ENCODE results near the gene GPAM. TPM values are rescaled to one million over a fixed set of nuclear protein-coding genes. Genes with fewer than 3 reads are reported as not detected.

Gene GPAM, protein sequence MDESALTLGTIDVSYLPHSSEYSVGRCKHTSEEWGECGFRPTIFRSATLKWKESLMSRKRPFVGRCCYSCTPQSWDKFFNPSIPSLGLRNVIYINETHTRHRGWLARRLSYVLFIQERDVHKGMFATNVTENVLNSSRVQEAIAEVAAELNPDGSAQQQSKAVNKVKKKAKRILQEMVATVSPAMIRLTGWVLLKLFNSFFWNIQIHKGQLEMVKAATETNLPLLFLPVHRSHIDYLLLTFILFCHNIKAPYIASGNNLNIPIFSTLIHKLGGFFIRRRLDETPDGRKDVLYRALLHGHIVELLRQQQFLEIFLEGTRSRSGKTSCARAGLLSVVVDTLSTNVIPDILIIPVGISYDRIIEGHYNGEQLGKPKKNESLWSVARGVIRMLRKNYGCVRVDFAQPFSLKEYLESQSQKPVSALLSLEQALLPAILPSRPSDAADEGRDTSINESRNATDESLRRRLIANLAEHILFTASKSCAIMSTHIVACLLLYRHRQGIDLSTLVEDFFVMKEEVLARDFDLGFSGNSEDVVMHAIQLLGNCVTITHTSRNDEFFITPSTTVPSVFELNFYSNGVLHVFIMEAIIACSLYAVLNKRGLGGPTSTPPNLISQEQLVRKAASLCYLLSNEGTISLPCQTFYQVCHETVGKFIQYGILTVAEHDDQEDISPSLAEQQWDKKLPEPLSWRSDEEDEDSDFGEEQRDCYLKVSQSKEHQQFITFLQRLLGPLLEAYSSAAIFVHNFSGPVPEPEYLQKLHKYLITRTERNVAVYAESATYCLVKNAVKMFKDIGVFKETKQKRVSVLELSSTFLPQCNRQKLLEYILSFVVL
- 6.3 TPM for polyA plus RNA-seq (2013, experiment 1 of 2)
- 6.0 TPM for polyA plus RNA-seq (2013, experiment 2 of 2)

DNA sequence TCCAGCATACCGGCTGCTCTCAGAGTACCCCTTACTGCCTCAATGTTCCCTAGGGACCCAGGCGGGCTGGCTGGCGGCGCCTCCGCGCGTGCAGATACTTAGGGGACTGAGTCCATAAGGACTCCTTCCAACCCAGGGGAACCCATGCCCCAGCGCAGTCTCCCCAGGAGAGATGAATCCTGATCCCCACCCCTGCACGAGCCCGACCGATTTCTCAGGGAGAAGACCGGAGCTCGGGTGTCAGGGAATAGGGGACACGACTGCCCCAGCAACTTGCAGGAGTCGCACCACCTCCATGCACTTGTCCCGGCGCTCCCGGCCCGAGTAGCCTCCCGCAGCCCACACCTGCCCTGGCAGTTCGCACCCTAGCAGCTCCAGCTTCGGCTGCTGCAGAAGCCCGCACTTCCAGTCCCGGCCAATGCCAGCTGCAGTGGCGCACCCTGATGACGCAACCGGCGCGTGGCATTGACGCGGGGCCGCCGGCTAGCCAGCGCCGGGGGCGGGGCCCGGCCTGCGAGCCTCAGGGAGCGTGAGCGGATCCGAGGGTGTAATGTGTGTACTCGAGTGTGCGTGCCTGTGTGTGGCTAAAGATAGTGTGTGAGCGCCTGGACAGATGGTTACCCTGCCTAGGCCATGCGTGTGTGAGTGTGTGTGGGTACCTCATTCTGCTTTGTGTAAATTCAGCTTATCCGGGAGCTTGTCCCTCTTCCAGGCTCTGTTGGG lies at the start of gene GPAM:
GPAM (minus strand) TSS at position 437 of the 723 bp plus-strand sequence. CDS start 1,981 bp downstream, outside the sequence.
- Histone ChIP-seq H3K79me2 (ENCODE audit: control insufficient read depth, insufficient read depth, low read length) (no peaks in the 10 kb centered on the region), H2AK5ac (ENCODE audit: low read length) (no peak within 1 kb of the TSS), H3K4ac (ENCODE audit: low read depth, low read length) (no peak within 1 kb of the TSS), H3K27ac (ENCODE audit: low read depth, low read length) (no peak within 1 kb of the TSS), H2BK15ac (replicated peaks; ENCODE audit: low read depth) (no peak within 1 kb of the TSS), H3K4me1 (ENCODE audit: control insufficient read depth, low read depth, low read length) (peaks cover 2% of the 10 kb centered on the region), H2BK120ac (ENCODE audit: low read depth, low read length) (no peak within 1 kb of the TSS), H3K36me3 (ENCODE audit: control insufficient read depth, insufficient read depth, low read length) (no peaks in the 10 kb centered on the region), H2BK5ac (ENCODE audit: low read length) (no peak within 1 kb of the TSS), H3K27me3 (ENCODE audit: insufficient read depth, low read length, poor library complexity) (no peaks in the 10 kb centered on the region), H3K4me2 (ENCODE audit: low read length) (peak within 1 kb of the TSS; percentile 93), H3K9ac (ENCODE audit: low read length) (peak within 1 kb of the TSS; percentile 98), H3K56ac (ENCODE audit: low read length) (peak within 1 kb of the TSS; percentile 100), H3K23ac (ENCODE audit: low read length) (no peak within 1 kb of the TSS), H4K8ac (ENCODE audit: low read depth, low read length) (no peak within 1 kb of the TSS), H3K4me3 (ENCODE audit: low read length) (peak within 1 kb of the TSS; percentile 92), H4K5ac (ENCODE audit: low read length) (peak within 1 kb of the TSS; percentile 48), H3K18ac (ENCODE audit: low read length) (no peak within 1 kb of the TSS), H3K79me1 (ENCODE audit: low read length) (peaks cover 4% of the 10 kb centered on the region)
- WGBS (ENCODE audit: extremely low coverage, insufficient coverage, low lambda C conversion rate) = no CpG with 5 or more reads among the region's 46 CpGs
- peak; percentile 93 for DNase-seq

DNA sequence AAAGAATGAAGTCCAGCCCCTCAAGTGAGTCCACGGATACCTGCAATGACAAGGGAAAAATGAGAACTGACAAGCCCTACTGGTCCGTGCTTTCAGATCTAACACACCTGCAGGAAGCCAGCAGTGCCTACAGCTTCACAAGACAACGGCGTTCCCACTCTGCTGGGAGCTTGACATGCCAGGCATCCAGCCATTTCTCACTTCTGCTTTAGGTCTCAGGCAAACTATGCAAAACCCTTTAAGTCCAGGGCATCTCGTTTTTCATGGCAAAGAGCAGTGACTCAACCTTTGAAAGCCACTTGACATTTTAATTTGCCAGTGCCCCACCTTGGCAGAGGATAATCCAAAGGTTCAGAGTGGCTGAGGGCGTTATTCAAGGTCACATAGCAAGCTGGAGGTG lies 49.1 kb upstream of the GPAM start:
- Histone ChIP-seq H3K4me2 (ENCODE audit: low read length) (no peak overlapping the region), H3K27me3 (ENCODE audit: insufficient read depth, low read length, poor library complexity) (no peaks in the 10 kb centered on the region), H3K4me1 (ENCODE audit: control insufficient read depth, low read depth, low read length) (no peaks in the 10 kb centered on the region), H2AK5ac (ENCODE audit: low read length) (no peak overlapping the region), H3K56ac (ENCODE audit: low read length) (no peak overlapping the region), H3K18ac (ENCODE audit: low read length) (no peak overlapping the region), H3K27ac (ENCODE audit: low read depth, low read length) (no peak overlapping the region), H3K79me2 (ENCODE audit: control insufficient read depth, insufficient read depth, low read length) (no peaks in the 10 kb centered on the region), H3K9ac (ENCODE audit: low read length) (no peak overlapping the region), H3K79me1 (ENCODE audit: low read length) (no peaks in the 10 kb centered on the region), H3K36me3 (ENCODE audit: control insufficient read depth, insufficient read depth, low read length) (no peaks in the 10 kb centered on the region), H4K8ac (ENCODE audit: low read depth, low read length) (no peak overlapping the region), H3K4ac (ENCODE audit: low read depth, low read length) (no peak overlapping the region), H3K4me3 (ENCODE audit: low read length) (no peak overlapping the region), H3K23ac (ENCODE audit: low read length) (peak overlapping the region; percentile 45), H4K5ac (ENCODE audit: low read length) (no peak overlapping the region), H2BK15ac (replicated peaks; ENCODE audit: low read depth) (no peak overlapping the region), H2BK5ac (ENCODE audit: low read length) (no peak overlapping the region), H2BK120ac (ENCODE audit: low read depth, low read length) (no peak overlapping the region)
- no CpG with 5 or more reads among the region's 6 CpGs for WGBS (ENCODE audit: extremely low coverage, insufficient coverage, low lambda C conversion rate)
- peak; percentile 28 for DNase-seq

DNA sequence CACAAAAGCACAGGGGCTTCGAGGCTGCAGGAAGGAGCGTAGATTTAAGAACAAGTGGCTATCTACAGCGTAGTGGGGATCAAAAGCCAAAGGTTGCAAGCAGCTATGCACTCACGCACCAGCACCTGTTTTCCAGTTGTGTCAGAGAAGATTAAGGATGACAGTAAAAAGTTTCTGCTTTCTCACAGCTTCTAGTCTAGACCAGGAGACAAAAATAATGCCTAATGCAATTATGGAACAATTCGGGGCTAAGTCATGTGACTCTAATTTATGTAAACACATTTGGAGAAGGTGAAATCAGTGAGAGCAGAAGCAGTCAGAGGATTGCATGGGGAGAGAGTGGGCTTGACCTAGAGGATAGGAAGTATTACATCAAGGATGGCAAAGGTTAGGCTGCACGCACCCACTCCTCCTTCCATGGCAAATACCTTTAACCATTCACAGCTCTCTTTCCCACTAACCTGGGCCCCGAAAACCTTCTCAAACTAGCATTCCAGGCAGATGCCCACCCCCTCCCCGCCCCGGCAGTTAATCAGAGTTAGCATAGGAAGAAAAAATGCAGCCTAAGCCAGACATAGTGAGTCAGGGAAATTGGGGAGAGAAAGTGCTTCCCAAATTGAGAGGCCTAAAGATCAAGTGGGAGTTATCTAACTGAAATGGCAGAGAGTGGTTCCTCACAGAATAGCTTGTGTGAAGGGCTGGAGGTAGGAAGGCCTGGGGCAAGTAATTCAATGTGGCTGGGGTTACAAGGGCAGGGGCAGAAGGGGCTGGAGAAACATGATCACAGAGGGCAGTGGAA lies 48.2 kb upstream of the GPAM start:
- Histone ChIP-seq H3K23ac (ENCODE audit: low read length) (no peak overlapping the region), H3K27me3 (ENCODE audit: insufficient read depth, low read length, poor library complexity) (no peaks in the 10 kb centered on the region), H4K8ac (ENCODE audit: low read depth, low read length) (no peak overlapping the region), H2BK5ac (ENCODE audit: low read length) (no peak overlapping the region), H4K5ac (ENCODE audit: low read length) (no peak overlapping the region), H2BK15ac (replicated peaks; ENCODE audit: low read depth) (no peak overlapping the region), H3K56ac (ENCODE audit: low read length) (no peak overlapping the region), H3K79me1 (ENCODE audit: low read length) (no peaks in the 10 kb centered on the region), H3K27ac (ENCODE audit: low read depth, low read length) (no peak overlapping the region), H3K4me2 (ENCODE audit: low read length) (no peak overlapping the region), H3K4me1 (ENCODE audit: control insufficient read depth, low read depth, low read length) (no peaks in the 10 kb centered on the region), H3K9ac (ENCODE audit: low read length) (no peak overlapping the region), H3K4ac (ENCODE audit: low read depth, low read length) (no peak overlapping the region), H3K4me3 (ENCODE audit: low read length) (no peak overlapping the region), H3K18ac (ENCODE audit: low read length) (no peak overlapping the region), H3K36me3 (ENCODE audit: control insufficient read depth, insufficient read depth, low read length) (no peaks in the 10 kb centered on the region), H2AK5ac (ENCODE audit: low read length) (no peak overlapping the region), H3K79me2 (ENCODE audit: control insufficient read depth, insufficient read depth, low read length) (no peaks in the 10 kb centered on the region), H2BK120ac (ENCODE audit: low read depth, low read length) (no peak overlapping the region)
- WGBS (ENCODE audit: extremely low coverage, insufficient coverage, low lambda C conversion rate) = no CpG with 5 or more reads among the region's 9 CpGs
- peak; percentile 21 for DNase-seq

DNA sequence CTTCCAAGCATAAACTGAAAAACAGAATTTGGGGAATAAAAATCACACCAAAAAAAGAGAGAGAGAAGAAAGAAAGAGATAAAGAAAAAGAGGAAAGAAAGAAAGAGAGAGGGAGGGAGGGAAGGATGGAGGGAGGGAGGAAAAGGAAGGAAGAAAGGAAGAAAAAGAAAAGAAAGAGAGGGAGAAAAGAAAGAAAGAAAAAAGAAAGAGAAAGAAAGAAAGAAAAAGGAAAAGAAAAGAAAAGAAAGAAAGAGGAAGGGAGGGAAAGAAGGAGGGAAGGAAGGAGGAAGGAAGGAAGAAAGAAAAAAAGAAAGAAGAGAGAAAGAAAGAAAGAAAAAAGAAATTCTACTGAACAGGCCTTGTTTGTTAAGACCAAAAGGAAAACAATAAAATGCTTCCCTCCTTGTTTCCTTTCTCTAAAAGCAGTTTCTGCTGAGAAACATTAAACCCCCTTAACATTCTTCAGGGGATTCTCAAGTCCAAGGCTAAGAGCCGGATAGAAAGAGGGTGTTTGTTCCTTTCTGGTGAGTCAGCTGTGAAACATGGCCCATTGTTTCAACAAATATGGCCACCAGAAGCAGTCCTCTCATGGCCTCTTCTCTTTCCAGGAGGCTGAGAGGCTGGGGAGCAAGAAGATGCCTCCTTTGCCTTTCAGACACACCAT lies 46.9 kb upstream of the GPAM start:
- no peak overlapping the region for H3K27ac ChIP-seq (ENCODE audit: low read depth, low read length)

DNA sequence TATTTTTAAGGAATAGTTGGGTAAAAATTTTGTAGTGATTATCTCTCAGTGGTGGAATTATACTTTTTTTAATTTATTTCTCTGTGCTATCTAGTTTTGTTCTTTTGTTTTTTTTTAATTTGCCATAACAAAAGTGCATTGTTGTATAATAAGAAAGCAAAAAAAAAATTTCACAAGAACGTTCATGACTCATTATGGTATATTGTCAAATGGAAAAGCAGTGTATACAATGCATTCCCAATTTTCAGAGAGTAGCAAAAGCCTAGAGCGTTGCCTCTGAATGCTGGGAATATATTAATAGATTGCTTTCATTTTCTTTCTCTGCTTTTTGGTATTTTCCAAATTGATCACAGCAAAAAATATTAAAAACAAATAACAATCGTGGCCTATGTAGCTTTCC lies 46.3 kb upstream of the GPAM start:
- Histone ChIP-seq H4K8ac (ENCODE audit: low read depth, low read length) (no peak overlapping the region), H4K5ac (ENCODE audit: low read length) (no peak overlapping the region)

More for the DNA sequence above, 46.9 kb upstream of the GPAM start:
- H3K79me1 ChIP-seq (ENCODE audit: low read length) = no peaks in the 10 kb centered on the region
- no peak overlapping the region for H3K4me2 ChIP-seq (ENCODE audit: low read length)
- no peaks in the 10 kb centered on the region for H3K36me3 ChIP-seq (ENCODE audit: control insufficient read depth, insufficient read depth, low read length)
- H4K8ac ChIP-seq (ENCODE audit: low read depth, low read length) = no peak overlapping the region
- no peak overlapping the region for H2AK5ac ChIP-seq (ENCODE audit: low read length)
- H3K18ac ChIP-seq (ENCODE audit: low read length) = no peak overlapping the region
- H3K4me1 ChIP-seq (ENCODE audit: control insufficient read depth, low read depth, low read length) = no peaks in the 10 kb centered on the region
- H3K27me3 ChIP-seq (ENCODE audit: insufficient read depth, low read length, poor library complexity) = no peaks in the 10 kb centered on the region
- H3K4me3 ChIP-seq (ENCODE audit: low read length) = no peak overlapping the region
- H3K9ac ChIP-seq (ENCODE audit: low read length) = no peak overlapping the region
- no peak overlapping the region for H2BK15ac ChIP-seq (replicated peaks; ENCODE audit: low read depth)
- peak; percentile 42 for DNase-seq
- WGBS (ENCODE audit: extremely low coverage, insufficient coverage, low lambda C conversion rate) = no CpG with 5 or more reads among the region's 1 CpG
- no peaks in the 10 kb centered on the region for H3K79me2 ChIP-seq (ENCODE audit: control insufficient read depth, insufficient read depth, low read length)
- no peak overlapping the region for H4K5ac ChIP-seq (ENCODE audit: low read length)
- no peak overlapping the region for H3K23ac ChIP-seq (ENCODE audit: low read length)
- H2BK5ac ChIP-seq (ENCODE audit: low read length) = no peak overlapping the region
- H2BK120ac ChIP-seq (ENCODE audit: low read depth, low read length) = no peak overlapping the region
- H3K56ac ChIP-seq (ENCODE audit: low read length) = no peak overlapping the region
- H3K4ac ChIP-seq (ENCODE audit: low read depth, low read length) = no peak overlapping the region

More for the DNA sequence above, 46.3 kb upstream of the GPAM start:
- Histone ChIP-seq H3K9ac (ENCODE audit: low read length) (no peak overlapping the region), H2BK120ac (ENCODE audit: low read depth, low read length) (no peak overlapping the region), H3K36me3 (ENCODE audit: control insufficient read depth, insufficient read depth, low read length) (no peaks in the 10 kb centered on the region), H3K27me3 (ENCODE audit: insufficient read depth, low read length, poor library complexity) (no peaks in the 10 kb centered on the region), H3K4me2 (ENCODE audit: low read length) (no peak overlapping the region), H2AK5ac (ENCODE audit: low read length) (no peak overlapping the region), H3K4me3 (ENCODE audit: low read length) (no peak overlapping the region), H3K79me1 (ENCODE audit: low read length) (no peaks in the 10 kb centered on the region), H3K4me1 (ENCODE audit: control insufficient read depth, low read depth, low read length) (no peaks in the 10 kb centered on the region), H3K23ac (ENCODE audit: low read length) (no peak overlapping the region), H2BK15ac (replicated peaks; ENCODE audit: low read depth) (no peak overlapping the region), H3K27ac (ENCODE audit: low read depth, low read length) (no peak overlapping the region), H3K79me2 (ENCODE audit: control insufficient read depth, insufficient read depth, low read length) (no peaks in the 10 kb centered on the region), H2BK5ac (ENCODE audit: low read length) (no peak overlapping the region), H3K18ac (ENCODE audit: low read length) (no peak overlapping the region), H3K4ac (ENCODE audit: low read depth, low read length) (no peak overlapping the region), H3K56ac (ENCODE audit: low read length) (no peak overlapping the region)
- no peak for DNase-seq
- no CpG with 5 or more reads among the region's 3 CpGs for WGBS (ENCODE audit: extremely low coverage, insufficient coverage, low lambda C conversion rate)

Data from mesendoderm (in vitro differentiated cells).